ENCODE measurements around the gene SGSM1.
A peak's percentile ranks its signal among the peaks of the same experiment; 100 is the strongest.
"Not testable (repeated sequence)": the region's sequence is repeated elsewhere in the genome, so short reads cannot be mapped to it uniquely, and the experiment has no call there.

Gene SGSM1

DNA sequence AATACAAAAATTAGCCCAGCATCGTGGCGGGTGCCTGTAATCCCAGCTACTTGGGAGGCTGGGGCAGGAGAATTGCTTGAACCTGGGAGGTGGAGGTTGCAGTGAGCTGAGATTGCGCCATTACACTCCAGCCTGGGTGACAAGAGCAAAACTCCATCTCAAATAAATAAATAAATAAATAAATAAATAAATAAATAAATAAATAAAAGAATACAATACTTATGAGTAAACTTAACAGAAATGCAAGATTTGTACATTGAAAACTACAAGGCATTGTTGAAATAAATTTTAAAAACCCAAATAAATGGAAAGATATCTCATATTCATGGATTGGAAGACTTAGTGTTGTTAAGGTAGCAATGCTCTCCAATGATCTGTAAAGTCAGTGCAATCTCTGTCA, 101.1 kb downstream of the SGSM1 start:
- not testable (repeated sequence) for DNase-seq

DNA sequence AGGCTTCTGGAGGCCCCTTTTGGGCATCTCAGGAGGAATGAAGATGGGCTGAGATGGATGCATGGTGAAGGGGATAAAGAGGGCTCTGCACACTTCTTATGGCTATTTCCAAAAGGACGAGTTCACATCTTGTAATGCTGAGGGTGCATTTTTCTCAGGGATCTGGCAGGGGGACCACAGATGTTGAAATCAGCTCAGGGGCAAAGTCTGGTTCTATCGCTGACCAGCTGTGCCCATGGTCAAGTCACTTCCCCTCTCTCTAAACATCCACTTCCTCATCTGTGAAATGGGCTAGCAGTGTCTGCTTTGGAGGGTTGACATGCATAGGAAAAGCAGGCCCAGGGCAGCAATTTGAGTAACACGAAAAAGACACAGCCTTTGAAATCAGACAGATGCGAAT, 114.0 kb downstream of the SGSM1 start:
- no peak for DNase-seq

GRCh38 chr22:24925586-24926427, 119.8 kb downstream of the SGSM1 start:
- no peak for DNase-seq

DNA sequence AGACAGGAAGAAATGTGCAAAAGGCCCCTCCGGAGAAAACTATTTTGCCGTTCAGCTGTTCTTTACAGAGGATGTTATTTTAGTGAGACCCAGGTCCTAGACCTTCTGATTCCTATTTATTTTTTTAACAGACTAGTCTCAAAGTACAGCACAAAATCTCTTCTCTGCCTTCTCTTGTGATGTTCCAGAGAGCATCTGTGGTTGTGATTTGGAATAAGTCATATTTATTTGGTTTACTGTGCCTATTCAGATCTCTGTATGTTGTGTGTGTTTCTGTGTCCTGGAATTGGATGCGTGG, 120.4 kb downstream of the SGSM1 start:
- DNase-seq, result no peak

DNA sequence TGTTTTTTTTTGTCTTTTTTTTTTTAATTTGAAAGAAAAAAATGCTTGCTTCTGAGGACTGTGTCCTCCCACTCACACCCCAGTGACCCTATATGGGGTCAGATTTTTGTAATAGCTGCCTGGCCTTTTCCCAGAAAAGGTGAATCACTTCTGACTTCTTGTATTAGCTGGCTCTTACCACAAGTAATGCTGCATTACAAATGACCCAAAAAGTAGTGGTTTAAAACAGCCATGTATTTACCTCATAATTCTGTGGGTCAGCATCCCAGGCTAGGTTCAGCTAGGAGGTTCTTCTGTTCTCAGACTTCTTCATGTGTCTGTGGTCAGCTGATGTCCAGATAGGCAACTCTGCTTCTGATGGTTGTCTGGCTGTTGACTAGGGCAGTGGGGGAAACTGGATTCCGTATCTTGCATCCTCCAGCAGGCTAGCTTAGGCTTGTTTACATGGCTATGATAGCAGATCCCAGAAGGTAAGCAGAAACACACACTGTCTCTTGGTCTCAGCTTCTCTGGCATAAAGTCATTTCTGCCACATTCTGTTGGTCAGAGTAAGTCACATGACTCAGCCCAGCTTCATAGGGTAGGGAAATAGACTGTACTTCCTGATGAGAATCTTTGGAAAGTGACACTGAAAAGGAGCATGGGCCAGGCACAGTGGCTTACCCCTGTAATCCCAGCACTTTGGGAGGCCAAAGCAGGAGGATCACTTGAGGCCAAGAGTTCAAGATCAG, 121.0 kb downstream of the SGSM1 start:
- DNase-seq, result peak; percentile 4

DNA sequence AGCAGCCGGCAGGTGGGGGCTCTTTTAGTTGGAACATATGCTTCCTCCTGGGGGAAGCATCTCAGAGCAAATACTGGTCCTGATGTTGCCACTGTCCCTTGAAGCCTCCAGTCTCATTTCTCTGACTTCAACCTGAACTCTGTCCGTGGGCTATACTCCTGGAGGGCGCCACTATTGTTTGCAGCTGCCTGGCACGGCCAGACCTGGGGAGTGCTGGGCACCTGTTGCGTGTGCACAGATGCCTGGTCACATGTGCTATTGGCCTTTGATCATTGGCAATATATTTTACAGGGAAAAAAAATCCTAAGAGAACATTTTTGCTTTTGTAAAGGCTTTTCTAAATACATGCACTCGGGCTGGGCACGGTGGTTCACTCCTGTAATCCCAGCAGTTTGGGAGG, 122.3 kb downstream of the SGSM1 start:
- no peak for DNase-seq

- DNase-seq, result no peak
Measured at GRCh38 chr22:24930678-24931077, 124.7 kb downstream of the SGSM1 start.

GRCh38 chr22:24935771-24936483, 129.9 kb downstream of the SGSM1 start:
- no peak for DNase-seq

GRCh38 chr22:24937114-24937513, 131.1 kb downstream of the SGSM1 start:
- DNase-seq, result no peak

- peak; percentile 25 for DNase-seq
Measured at GRCh38 chr22:24938741-24939341, 132.8 kb downstream of the SGSM1 start.

DNA sequence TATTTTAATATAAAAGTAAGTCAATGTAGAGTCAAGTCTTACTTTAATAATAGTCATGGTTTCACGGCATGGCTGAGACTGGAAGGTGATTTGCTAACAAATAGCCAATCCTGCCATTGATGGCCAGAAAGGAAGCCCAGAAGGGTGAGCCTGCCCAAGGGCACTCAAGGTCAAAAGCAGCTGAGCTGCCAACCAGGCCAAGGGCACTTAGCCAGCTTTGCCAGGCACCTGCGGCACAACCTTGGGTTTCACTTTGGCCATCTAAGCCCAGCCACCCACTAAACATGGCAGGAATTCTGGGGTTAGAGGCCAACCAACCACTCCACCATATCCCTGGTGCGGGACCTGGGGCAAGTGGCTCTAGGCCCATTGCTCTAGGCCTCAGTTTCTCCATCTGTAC, 136.3 kb downstream of the SGSM1 start:
- DNase-seq, result no peak

- DNase-seq, result no peak
Measured at GRCh38 chr22:24944217-24944937, 138.4 kb downstream of the SGSM1 start.

- DNase-seq, result no peak
Measured at GRCh38 chr22:24945430-24945829, 139.4 kb downstream of the SGSM1 start.

DNA sequence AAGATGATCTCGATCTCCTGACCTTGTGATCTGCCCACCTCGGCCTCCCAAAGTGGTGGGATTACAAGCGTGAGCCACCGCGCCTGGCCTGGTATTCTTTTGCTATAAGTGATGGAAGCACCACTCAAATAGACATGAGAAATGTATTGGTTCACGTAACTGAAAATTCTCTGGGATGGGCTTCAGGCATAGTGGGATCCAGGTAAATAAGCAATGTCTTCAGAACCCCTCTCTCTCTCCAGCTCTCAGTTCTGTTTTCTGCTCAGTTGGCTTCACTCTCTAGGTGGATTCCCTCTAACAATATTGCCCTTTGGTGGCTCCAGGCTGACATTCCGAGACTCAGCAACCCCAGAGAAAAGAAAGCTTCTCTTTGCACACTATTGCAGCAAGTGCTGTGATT, 141.4 kb downstream of the SGSM1 start:
- no peak for DNase-seq

DNA sequence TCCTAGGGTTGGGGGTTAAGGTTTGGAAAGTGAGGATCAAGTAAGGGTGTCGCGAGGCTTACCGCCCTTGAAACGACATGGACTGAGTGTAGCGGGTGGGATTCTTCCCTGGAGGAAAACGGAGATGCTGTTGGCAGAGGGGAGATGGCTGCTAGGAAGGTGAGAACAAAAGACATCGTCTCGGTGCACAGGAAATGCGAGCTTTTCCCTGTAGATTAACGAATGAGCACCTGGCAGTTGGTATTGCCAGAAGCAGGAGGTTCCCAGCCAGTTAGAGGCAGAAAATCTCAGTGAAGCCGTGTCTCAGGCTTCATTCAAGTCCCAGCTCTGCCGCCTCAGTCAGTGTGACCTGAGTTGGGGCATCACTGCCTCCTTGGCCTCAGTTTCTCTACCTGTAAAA, 141.9 kb downstream of the SGSM1 start:
- DNase-seq, result no peak

GRCh38 chr22:24948356-24949202, 142.6 kb downstream of the SGSM1 start:
- no peak for DNase-seq

- no peak for DNase-seq
Measured at GRCh38 chr22:24950272-24950902, 144.4 kb downstream of the SGSM1 start.

GRCh38 chr22:24951942-24952836, 146.2 kb downstream of the SGSM1 start, which contains the start of gene KIAA1671:
KIAA1671 (plus strand) TSS chr22:24952716; CDS start chr22:25028000, 75,284 bp downstream.
- DNase-seq, result peak; percentile 74

DNA sequence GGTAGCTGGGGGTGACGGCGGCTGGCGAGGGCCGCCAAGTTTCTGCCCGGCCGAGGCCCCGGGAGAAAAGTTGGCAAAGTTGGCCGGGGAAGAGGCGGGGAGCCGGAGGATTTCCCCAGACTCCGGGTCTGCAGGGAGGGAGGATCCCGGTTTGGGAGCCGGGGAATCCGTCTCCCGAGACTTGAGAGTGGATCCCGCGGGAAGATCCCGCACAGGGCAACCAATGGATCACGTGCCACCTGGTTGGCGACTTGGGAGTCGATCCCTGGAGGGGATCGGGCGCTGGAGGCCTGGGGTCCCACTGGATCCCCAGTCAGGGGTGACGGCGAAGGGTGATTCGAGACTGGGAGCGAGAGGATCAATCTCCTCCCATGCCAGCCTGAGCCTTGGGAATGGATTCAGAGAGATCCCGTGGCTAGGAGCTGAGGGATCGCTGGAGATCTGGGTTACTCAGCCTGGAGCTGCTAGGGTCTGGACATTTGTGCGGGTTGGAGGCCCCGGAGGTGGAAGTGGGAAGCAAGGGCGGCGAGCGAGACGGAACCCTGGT, 146.9 kb downstream of the SGSM1 start:
- peak; percentile 2 for DNase-seq

Measured in inflammatory macrophage treated with lipopolysaccharide for 4 hours (primary cell).